NCI-H446 treated with DMSO at 0.1 percent for 48 hours (cell line): Measurements from ENCODE around the gene SERTAD2.
A peak's percentile ranks its signal among the peaks of the same experiment; 100 is the strongest.

ENCODE experiments used
- DNase-seq: peaks from one replicate; lab custom pipeline; 2025; lab: John Stamatoyannopoulos, UW

The SERTAD2 gene

DNA sequence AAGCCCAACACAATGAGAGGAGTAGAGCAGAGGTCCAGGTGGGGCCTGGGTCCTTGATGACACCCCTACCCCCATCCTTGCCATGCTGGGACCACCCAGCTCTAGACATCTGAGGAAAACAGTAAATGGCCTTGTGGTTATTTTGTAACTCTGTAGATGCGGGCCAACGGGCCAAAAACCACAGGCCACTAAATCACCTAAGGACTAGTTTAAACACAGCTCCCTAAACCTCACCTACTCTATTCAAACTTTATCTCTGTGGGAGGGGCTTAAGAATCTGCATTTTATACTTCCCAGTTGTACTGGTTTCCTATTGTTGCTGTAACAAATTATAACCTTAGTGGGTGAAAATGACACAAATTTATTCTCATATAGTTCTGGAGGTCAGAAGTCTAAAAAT lies 19.0 kb upstream of the SERTAD2 start:
- DNase-seq, result no peak

DNA sequence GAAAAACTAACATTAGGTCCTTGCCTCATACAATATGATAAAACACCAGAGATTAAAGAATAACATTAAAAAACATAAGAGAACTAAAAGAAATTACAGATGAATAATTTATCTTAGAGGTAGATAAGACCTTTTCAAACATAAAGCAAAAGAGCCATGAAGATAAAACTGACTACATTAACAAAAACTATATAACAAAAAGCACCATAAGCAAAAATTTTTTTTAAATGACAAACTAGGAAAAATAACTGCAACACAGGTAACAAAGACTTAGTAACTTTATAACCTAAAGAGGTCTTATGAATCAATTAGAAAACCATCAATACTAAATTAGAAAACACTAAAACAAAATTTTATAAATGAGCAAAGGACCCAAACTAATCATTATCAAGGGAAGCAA lies 16.3 kb upstream of the SERTAD2 start:
- DNase-seq, result no peak

DNA sequence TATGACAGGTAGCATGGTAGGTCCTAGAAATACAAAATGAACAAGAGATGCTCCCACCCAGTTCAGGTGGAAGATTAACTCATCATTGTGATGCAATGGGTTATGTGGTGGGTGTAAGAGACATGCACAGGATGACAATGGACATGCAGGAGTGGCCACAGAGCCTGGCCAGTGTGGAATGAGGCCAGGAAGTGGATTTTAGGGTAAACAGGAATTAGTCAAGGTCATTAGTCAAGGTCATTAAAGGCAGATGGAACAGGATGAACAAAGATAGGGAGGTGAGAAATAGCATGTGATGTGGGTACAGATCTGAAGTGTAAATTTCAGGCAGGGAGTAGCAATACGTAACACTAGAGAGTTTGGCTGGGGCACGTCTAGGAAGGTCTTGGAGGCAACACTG lies 15.6 kb upstream of the SERTAD2 start:
- no peak for DNase-seq

DNA sequence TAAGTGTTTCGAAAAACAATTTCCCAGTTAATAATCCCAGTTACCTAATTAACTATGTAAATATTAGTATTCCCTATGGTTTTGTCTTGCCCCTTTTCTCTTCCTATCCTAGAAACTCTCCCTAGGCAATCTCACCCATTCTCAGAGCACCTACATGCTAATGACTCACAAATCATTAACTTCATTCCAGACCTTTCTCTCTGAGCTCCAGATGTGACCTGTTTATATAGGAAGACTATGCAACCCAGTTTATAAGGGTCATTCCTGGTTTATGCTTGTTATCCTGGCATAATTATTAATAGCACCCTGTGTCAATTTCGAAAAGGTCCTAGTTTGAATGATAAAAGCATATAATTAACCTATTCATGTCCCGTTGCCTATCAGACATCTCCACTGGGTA lies 14.8 kb upstream of the SERTAD2 start:
- no peak for DNase-seq

DNA sequence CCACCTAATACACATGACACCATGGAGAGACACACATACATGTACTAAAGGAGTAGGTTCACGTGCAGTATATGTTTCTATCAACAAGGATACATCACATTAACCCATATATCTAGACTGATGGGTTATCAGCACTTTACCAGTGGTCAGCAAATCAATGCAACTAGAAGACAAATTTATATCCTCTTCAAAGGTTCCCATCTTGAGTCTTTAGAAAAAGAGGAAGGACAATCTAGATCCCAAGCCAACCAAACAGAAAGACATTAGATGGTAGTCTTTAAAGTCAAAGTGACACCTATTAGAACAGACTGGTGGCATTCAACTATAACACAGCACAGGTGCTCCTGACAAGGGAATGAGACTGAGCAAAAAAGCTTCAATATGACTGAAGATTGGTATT lies 13.8 kb upstream of the SERTAD2 start:
- DNase-seq, result no peak

DNA sequence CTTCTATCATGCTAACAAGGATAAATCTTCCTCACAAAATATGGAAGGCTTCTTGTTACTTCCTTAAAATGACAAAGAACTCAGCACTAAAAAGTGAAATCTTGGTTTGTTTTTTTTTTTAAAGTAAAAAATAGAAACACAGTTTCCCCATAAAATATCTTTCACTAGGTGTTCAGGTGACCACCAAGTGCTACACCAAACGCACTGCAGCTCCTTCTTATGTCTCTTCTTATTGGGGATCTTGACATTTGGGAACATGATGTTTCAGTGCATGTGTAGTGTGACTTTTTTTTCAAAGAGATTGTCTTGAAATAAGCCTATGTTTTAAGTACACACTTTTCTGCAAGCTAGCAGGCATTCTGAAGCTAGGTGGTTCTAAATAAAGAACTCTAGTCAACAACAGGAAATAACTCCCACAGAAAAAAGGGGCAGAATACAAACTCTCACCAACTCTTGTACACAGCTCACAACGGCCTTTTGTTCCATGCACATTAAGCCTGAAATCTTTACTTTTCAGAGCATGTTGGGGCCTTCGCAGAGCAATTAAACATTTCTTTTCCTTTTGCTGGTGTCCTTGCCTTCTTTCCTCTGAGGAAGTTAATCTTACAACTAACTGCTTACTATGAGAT lies 13.2 kb upstream of the SERTAD2 start:
- no peak for DNase-seq

DNA sequence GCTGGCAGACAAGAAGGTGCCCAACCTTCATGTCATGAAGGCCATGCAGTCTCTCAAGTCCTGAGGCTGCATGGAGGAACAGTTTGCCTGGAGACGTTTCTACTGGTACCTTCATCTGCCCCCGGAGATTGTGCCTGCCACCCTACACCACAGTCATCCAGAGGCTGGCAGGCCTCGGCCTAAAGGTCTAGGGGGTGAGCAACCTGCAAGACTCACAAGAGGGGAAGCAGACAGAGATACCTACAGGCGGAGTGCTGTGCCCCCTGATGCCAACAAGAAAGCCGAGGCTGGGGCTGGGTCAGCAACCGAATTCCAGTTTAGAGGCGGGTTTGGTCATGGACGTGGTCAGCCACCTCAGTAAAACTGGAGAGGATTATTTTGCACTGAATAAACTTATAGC lies 12.0 kb upstream of the SERTAD2 start:
- DNase-seq, result no peak

DNA sequence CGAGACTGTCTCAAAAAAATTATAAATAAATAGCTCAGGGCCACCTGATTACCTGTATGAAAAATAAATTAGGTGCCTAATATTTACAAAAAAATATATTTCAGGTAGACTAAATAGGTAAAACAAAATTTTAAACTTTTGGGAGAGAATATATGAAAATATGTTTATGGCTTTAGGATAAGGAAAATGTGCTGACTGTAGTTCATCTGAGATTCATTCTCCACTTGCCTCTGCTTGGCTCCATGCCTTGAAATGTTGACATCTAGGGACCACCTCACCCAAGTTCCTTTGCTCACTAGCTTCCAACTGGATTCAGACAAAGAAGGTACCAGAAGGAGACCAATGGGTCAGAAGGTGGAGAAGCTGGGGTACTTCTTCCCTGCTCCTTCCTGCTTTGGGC lies 9.7 kb upstream of the SERTAD2 start:
- no peak for DNase-seq

DNA sequence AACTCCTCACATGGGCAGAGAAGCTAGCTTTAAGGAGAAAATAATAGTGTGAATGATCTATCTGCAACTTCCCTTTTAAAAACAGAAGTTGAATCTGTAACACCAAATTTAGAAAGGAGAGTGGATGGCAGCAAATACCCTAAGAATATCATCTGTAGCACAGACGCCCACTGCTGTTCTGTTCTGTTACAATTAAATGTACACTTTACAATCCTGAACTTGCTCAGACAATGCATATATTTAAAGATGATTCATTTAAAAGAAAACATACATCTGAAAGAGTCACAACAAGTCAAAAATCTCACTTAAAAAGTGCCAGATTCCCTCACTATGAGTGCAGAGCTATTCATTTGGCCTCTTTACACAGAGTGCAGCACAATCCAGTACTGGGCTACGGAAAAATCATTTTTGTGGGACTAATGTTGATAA lies 8.0 kb upstream of the SERTAD2 start:
- no peak for DNase-seq

DNA sequence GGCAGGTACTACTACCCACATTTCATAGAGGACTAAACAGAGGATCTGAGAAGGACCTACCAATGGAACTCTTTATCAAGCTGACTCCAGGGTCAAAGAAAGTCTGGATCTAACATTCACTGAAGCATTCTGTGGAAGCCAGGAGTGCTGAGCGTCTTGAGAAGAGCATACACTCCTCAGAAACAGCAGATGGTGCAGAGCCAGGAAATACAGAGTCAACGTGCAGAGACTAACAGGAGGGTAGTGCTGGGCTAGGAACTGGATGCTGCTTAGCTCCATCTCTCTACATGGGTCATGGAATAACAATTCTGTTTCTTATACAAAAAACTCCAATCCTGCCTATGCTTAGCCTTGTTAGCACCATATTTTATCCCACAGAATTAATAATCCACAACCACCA lies 5.5 kb upstream of the SERTAD2 start:
- DNase-seq, result no peak

DNA sequence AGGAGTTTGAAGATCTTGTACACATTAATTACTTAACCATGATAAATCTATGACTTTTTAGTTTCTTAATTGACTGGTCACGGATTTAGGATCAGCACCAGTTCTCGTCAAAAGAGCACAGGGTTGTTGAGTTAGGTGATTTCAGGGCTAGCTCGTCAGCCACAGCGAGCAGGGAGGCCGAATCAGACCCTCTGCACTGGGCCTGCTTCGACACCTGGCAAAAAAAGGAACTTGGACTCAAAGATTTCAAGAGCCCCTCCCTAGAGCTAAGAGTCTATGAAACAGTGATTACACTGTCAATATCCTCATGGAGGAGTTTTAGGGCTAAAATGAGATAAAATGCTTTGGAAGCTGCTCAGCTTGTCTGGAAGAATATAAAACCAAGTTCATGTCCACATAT lies 4.6 kb upstream of the SERTAD2 start:
- DNase-seq, result no peak

DNA sequence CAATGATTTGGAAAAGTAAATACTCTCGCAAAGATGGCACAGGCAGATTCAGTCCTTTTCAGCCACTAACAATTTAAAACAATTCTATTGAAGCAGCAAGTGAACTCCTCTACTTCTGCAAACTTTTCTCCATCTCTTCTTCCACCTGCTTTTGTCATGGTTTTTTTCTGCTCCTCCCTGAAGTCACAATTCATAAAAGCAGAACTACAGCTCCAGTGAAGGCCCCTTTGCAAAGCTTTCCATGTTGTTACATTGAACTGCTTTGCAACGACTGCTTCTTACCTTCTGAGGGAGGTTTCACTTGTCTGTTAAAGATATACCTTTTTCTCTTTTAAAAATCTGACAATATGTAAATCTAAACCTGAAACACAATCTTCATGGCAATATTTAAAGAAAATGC lies 3.7 kb upstream of the SERTAD2 start:
- no peak for DNase-seq

DNA sequence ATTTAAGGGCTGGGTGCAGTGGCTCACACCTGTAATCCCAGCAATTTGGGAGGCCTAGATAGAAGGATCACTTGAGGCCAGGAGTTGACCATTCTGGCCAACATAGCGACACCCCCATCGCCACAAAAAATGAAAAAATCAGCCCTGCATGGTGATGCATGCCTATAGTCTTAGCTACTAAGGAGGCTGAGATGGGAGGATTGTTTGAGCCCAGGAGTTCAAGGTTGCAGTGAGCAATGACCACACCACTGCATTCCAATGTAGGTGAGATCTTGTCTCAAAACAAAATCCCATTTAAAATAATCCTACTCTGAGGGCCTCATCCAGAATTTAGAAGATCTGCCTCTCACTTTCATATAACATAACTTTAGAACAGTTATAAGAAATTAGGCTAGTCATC lies 2.7 kb upstream of the SERTAD2 start:
- DNase-seq, result no peak

DNA sequence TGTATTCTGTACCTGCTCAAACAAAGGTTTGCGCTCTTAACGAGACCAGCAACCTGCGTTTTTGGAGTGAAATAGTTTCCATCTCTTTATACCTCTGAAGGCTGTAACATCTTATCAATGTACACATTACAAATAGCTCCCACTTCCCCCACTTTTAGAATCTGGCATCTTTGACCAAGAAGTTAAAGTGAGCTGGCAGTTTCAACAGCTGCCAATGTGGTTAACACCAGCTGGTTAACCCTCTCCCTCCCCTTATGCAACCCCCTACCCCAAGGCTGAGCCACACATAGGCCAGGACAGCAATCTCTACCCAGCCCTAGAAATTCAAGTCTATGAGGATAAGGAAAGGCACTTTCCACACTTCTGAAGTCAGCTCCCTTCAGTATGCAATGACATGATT lies 2.2 kb upstream of the SERTAD2 start:
- DNase-seq, result no peak

DNA sequence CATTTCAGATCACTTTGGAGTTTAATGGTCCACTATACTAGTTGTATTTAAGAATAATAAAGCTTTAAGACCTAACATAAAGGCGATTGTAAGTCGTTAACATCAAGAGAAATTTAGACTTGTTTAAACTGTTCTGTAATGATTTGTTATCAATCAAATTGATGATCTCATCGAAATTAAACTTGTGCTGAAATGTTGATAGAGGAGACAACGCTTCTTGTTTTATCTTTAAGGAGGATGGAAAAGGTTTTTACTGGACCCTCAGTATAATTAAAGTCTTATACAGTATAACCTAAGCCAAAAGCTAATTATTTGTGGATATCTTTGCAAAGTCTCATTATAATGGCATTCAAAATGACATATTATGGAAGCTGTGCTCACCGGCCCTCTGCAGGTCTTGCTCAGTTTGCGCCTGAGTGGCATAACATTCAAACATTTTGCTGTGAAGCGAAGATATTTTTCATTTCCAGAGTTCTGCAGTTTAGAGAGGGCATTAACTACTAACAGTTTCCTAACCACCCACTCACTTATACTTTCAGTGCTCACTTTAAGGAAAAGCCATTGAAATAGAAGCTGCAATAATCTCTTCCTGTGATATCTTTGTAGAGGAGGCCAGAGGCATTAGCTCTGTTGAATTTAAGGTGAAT lies 1.4 kb upstream of the SERTAD2 start:
- DNase-seq, result no peak

DNA sequence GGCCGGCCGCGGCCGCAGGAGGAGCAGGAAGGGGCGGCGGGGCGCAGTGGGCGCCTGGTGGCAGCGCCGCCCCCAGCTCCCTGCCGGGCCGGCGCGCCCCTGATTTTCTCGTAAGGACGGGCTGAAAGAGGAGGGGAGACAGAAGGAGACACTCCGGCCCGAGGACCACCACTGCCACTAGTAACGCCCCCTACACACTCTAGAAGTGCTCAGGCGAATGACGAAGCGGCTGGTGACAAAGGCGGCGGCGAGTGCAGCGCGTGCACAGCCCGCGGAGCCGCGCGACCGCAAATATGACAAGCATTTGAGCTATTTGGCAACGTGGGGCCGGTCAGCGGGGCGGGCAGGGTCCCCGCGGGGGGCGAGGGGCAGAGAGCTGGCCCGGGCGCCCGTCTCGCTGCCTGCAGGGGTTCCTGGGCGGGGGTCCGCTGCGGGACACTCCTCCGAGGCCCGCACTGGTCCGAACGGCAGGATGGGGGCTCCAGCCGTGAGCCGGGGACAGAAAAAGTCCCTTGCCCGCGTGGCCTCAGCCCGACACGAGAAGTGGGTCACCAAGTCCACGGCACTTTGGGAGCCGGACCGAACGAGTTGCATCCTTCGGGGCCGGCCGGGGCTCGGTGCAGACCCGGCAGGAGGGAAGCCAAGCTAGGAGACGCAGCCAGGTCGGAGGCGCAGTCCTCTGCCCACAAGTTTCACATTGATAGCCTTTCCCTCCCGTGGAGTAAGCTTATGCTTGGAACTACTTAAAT lies 524 bp upstream of the SERTAD2 start:
- peak; percentile 25 for DNase-seq

DNA sequence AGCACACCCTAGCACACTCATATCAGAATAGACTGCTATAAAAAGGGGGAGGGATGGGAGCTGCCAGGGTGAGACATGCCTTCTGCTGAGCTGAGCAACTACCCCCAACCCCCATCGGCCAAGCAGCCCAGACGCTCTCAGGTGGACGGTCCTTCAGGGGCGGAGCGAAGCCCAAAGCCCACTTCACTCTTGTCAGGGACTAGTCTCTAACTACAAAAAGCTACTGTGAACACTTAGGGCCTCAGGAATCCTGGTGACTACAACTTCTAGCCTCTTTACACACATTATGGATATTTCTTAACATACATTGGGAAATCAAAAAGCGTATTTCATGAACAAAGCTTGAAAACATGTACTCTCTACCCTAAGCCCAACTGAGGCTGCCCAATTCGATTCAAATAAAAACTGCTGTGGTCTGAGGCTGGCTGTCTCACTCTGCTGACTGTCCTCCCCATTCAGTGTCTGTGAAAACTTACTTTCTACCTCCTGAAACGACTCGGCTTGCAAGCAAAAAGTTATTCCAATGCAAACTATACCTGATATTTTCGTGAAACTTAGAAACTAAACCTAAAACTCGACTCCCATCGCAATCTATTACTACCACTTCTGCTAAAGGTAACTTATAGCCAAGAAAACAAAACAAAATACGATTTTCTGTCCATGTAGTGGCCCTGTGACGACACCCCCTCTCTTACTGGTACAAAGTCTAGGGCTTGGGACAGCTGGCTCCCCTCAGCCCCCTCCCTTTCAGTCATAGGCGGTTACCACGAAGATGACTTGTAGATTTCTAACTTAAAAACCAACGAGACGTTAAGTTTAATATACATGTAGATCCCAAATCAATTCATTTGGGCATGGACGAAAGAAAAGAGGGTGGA lies 1.2 kb downstream of the SERTAD2 start:
- DNase-seq, result no peak

DNA sequence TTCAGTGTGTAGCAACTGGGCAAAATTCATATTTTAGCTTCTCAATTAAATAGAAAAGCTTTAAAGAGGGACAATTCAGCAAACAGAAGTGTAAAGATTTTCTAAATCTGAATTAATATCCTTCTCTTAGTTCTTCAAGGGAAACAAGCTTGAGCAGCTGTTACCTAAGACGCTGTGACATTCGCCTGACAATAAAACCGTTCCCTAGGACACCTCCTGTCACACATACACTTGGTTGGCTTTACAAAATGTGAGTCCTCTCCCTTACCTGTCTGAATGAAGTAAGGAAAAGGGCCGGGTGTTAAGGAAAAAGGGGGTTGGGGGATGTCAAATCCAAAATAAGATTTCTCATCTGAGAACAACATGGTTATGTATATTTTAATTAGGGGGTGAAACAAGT lies 2.1 kb downstream of the SERTAD2 start:
- DNase-seq, result no peak

DNA sequence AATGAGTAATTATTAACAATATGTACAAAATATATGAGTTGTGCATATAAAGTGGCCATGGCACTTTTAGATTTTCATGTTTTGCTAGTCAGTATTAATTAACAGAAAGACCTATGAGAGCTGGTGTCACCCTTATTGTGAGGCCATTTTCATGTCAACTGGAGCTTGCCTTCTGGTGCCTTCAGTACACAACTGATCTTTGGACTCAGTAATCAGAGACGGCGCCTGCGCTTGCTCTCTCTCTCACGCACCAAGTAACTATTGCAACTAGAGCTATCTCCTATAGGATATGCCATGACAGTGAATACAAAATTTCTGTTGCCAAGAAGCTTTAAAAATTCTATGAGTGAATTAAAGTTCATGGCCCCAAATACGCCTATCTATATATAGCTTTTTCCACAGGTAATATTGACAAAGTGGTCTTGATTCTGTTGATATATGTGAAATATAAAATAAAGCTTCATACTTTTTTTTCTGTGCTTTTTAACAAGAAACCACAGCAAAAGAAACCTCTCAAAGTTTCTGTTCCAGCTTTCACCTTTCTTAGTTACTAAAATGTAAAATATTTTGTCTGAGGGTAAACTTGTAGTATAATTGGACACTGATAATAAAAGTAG lies 2.9 kb downstream of the SERTAD2 start:
- DNase-seq, result no peak

DNA sequence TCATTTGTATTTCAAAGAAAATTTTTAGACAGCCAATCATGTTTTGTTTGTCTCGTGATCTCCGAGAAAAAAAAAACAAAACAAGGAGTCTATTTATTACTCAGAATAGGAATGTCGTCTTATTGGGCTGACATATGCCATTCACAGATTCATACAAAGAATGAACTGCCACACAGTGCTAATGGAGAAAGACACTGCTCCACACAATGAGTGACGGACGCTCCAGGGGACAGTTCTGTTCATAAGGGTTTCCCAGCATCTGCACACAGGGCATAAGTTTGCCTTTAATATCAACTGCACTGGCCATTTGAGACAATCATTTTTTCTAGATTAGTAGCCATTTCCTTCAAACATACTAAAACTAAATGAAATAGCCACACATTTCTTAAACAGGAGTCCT lies 3.4 kb downstream of the SERTAD2 start:
- no peak for DNase-seq

DNA sequence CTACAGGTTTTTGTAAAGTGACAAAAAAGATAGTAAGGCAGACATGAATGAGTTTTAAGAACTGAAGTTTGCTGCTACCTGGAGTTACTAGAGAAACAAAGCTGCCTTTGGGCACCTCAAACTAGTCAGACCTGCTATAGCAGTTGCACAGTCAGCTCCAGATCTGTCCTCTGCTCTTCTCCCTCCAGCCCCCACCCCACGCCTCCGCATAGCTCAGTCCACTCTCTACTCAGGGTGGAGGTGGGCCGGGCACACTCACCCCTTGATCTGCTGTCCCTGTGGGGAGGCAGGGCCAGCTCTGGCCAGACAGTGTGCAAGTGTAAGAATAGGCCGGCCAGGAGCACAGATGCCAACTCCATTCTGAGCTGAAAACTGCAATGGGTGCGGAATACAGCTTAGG lies 4.1 kb downstream of the SERTAD2 start:
- DNase-seq, result no peak

DNA sequence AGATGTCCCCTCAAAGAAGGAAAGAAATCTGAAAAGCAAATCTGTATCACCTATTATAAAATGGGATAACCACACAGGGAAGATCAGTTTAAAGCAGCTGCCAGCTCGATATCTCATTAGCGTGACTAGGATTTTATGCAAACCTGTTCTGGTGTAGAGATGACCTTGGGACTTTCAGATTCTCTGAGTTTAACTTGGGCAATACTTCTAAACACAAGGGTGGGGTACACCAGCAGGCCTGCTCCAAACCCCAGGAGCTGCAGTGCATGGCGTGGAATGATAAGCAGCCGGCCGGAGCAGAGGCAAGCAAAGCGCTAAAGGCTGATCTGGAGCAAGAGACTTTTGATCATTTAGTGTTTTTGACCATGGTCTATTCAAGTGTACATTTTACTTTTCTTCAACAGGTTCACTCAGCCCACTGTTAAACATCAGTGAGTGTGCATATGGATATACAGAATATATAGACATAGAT lies 4.7 kb downstream of the SERTAD2 start:
- no peak for DNase-seq
